A673 (cell line): Measurements from ENCODE around the gene PSD2. TPM values are rescaled to one million over a fixed set of nuclear protein-coding genes. Genes with fewer than 3 reads are reported as not detected.

Source experiments
- BruUV-seq: library from RNA; stranded (reverse); fragments of 400-500 nt; replicated peaks from 2 replicates; lab custom pipeline; 2021; lab: Mats Ljungman, UMichigan
- CTCF ChIA-PET: fragments of 300-600 bp; sonication (Branson Sonifier 250); formaldehyde crosslinking; loops from one replicate; lab custom pipeline; 2022; ENCODE audit warnings: antibody characterized with exemption; lab: Charles Lee
- POLR2A ChIA-PET: fragments of 300-600 bp; sonication (Branson Sonifier 250); formaldehyde crosslinking; loops from one replicate; lab custom pipeline; 2022; ENCODE audit warnings: antibody characterized with exemption; ENCODE audit not compliant: low non-redundant PET; lab: Charles Lee
- DNase-seq: peaks from one replicate; pipeline ENCODE4 v3.0.0-alpha.2; 2015; ENCODE audit warnings: low spot score
- H3K27ac ChIP-seq: fragments of 200-600 bp; sonication (generic); 2 replicates; pipeline ENCODE4 v1.5.1; 2016; ENCODE audit warnings: mixed run types, low read depth, mild to moderate bottlenecking, mixed read lengths, antibody characterized with exemption, low read length; ENCODE audit not compliant: poor library complexity, severe bottlenecking
- H3K27me3 ChIP-seq: fragments of 200-600 bp; sonication (generic); replicated peaks from 2 replicates; pipeline ENCODE4 v1.6.1; 2017; ENCODE audit warnings: mixed run types, low read depth, mild to moderate bottlenecking, mixed read lengths, antibody characterized with exemption, low read length; ENCODE audit not compliant: insufficient read depth, poor library complexity
- H3K36me3 ChIP-seq: fragments of 200-600 bp; sonication (generic); 2 replicates; pipeline ENCODE4 v1.6.1; 2016; ENCODE audit warnings: mixed run types, mild to moderate bottlenecking, mixed read lengths, antibody characterized with exemption, low read length; ENCODE audit not compliant: insufficient read depth, poor library complexity, severe bottlenecking
- H3K4me1 ChIP-seq: fragments of 200-600 bp; sonication (generic); 2 replicates; pipeline ENCODE4 v1.6.1; 2017; ENCODE audit warnings: mixed run types, mild to moderate bottlenecking, mixed read lengths, antibody characterized with exemption, low read length; ENCODE audit not compliant: insufficient read depth, poor library complexity, severe bottlenecking
- H3K4me3 ChIP-seq: fragments of 200-600 bp; sonication (generic); 2 replicates; pipeline ENCODE4 v1.5.1; 2016; ENCODE audit warnings: low read depth, mixed run types, mild to moderate bottlenecking, mixed read lengths, low read length; ENCODE audit not compliant: poor library complexity, severe bottlenecking
- H3K9me3 ChIP-seq: fragments of 200-600 bp; sonication (generic); 2 replicates; pipeline ENCODE4 v1.6.1; 2016; ENCODE audit warnings: mixed run types, low read depth, mild to moderate bottlenecking, mixed read lengths, antibody characterized with exemption, low read length; ENCODE audit not compliant: poor library complexity, severe bottlenecking
- CTCF ChIP-seq: fragments of 300-800, 200-600 bp; sonication (generic); conservative IDR thresholded peaks from 2 replicates; pipeline ENCODE4 v1.5.1; 2017; ENCODE audit warnings: low read depth, mild to moderate bottlenecking, antibody characterized with exemption, low read length, moderate library complexity, mixed read lengths
- EZH2 ChIP-seq: fragments of 200-600 bp; sonication (generic); IDR thresholded peaks from 2 replicates; pipeline ENCODE4 v1.6.1; 2017; ENCODE audit warnings: borderline replicate concordance, low read depth, mild to moderate bottlenecking, mixed read lengths, antibody characterized with exemption, low read length; ENCODE audit not compliant: poor library complexity, severe bottlenecking
- intact Hi-C: fragments of 100-400 bp; cut with micrococcal nuclease; formaldehyde crosslinking; loops from one replicate; pipeline ENCODE4 v1.10.0; 2022; ENCODE audit not compliant: unreplicated experiment
- total RNA-seq: library from RNA; stranded (reverse); gene quantifications from 2 replicates; pipeline ENCODE4 v1.2.3, GENCODE V29; 2021

PSD2 gene
- total RNA-seq, 1 experiment from 2014 or later = 0.26 TPM

- H3K27me3 ChIP-seq = peaks cover 4% of the 10 kb centered on the region
- CTCF ChIA-PET = no interaction called here
These were observed 73.6 kb downstream of the PSD2 start for GRCh38 chr5:139869042-139869790.

GRCh38 chr5:139870677-139871076 is 75.1 kb downstream of the PSD2 start:
- H3K36me3 ChIP-seq = no peaks in the 10 kb centered on the region
- CTCF ChIA-PET = interaction anchor here (0.6 kb wide), 1 partner anchor 82 kb away, joined by 3 read pairs; no protein-coding TSS in a partner anchor
- POLR2A ChIA-PET = no interaction called here

More at GRCh38 chr5:139869042-139869790, 73.6 kb downstream of the PSD2 start:
- H3K4me1 ChIP-seq = no peaks in the 10 kb centered on the region
- intact Hi-C loops = no loop called here
- no peak overlapping the region for H3K27ac ChIP-seq
- TF ChIP-seq EZH2 = no peak
- TF ChIP-seq CTCF = no peak
- POLR2A ChIA-PET = no interaction called here
- no TSS peak for BruUV-seq
- H3K36me3 ChIP-seq = no peaks in the 10 kb centered on the region
- DNase-seq = no peak
- no peaks in the 10 kb centered on the region for H3K9me3 ChIP-seq
- H3K4me3 ChIP-seq = no peak overlapping the region

GRCh38 chr5:139871614-139872013 is 76.0 kb downstream of the PSD2 start:
- no peak for TF ChIP-seq CTCF
- TF ChIP-seq EZH2 = no peak
- Histone ChIP-seq H3K27me3 (peaks cover 4% of the 10 kb centered on the region), H3K27ac (no peak overlapping the region), H3K36me3 (no peaks in the 10 kb centered on the region), H3K4me3 (no peak overlapping the region), H3K9me3 (no peaks in the 10 kb centered on the region), H3K4me1 (no peaks in the 10 kb centered on the region)
- no TSS peak for BruUV-seq
- intact Hi-C loops = no loop called here
- POLR2A ChIA-PET = no interaction called here
- no peak for DNase-seq
- CTCF ChIA-PET = no interaction called here

More at GRCh38 chr5:139870677-139871076, 75.1 kb downstream of the PSD2 start:
- Histone ChIP-seq H3K4me3 (no peak overlapping the region), H3K27me3 (peaks cover 4% of the 10 kb centered on the region), H3K9me3 (no peaks in the 10 kb centered on the region), H3K27ac (no peak overlapping the region), H3K4me1 (no peaks in the 10 kb centered on the region)
- intact Hi-C loops = no loop called here
- no peak for DNase-seq
- no peak for TF ChIP-seq CTCF
- TF ChIP-seq EZH2 = no peak
- no TSS peak for BruUV-seq
